Measurements from ENCODE around the gene HIC2.
"Not testable (repeated sequence)": the region's sequence is repeated elsewhere in the genome, so short reads cannot be mapped to it uniquely, and the experiment has no call there.

HIC2 gene

DNA sequence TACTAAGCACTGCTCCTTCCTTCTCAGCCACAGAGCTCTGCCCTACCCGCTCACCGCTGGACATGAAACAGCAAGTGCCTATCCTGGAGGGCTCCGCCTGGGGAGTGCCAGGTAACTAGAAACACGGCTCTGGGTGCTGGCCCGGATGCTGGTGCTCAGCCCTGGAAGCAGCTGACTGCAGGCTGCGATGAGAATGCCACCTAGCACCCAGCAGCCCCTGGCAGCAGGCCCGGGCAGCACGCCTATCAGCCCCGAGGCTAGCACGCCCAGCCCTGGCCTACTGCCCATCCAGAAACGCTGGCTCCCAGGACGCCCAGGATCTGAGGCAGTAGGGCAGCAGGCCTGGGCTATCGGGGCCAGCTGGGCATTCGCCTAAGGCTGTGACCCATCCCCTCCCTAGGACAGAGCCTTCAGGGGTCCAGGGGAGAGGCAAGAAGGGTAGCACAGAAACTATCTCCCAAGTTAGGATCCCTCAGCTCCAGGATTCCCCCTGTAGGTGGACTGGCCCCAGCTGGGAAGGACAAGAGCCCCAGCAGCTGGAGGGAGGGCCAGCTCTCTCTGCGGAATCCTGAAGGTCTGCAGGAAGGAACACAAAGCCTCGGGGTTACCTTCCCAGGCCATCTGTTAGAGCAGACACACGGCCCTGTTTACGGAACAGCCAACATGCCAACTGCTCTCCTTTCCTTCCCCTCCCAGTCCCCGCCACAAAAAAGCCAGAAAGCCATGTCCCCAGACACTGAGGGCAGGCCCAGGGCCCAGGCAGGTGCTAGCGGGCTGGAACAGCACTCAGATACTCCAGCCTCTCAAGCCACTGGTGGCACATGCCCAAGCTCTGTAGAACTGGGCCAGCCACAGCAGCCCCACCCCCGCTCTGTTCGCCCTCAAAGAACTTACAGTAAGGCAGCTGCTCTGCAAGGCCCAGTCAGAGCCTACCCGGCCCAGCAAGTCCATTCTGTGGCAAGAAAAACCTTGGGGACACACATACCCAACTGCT, 76.9 kb downstream of the HIC2 start:
- POLR2A ChIA-PET; CTCF ChIA-PET; DNase-seq (ENCODE audit: extremely low spot score): not testable (repeated sequence)

- DNase-seq (ENCODE audit: extremely low spot score); CTCF ChIA-PET; POLR2A ChIA-PET: not testable (repeated sequence)
These were observed 80.8 kb downstream of the HIC2 start for GRCh38 chr22:21497984-21498383.

GRCh38 chr22:21498489-21498888, 81.3 kb downstream of the HIC2 start:
- DNase-seq (ENCODE audit: extremely low spot score); CTCF ChIA-PET; POLR2A ChIA-PET: not testable (repeated sequence)

GRCh38 chr22:21499623-21500506, 82.7 kb downstream of the HIC2 start:
- CTCF ChIA-PET; DNase-seq (ENCODE audit: extremely low spot score); POLR2A ChIA-PET: not testable (repeated sequence)
